ENCODE data around the gene ZNF662.

Gene ZNF662

GRCh38 chr3:42942693-42943092 is 36.8 kb downstream of the ZNF662 start:
- Histone ChIP-seq H3K27ac (ENCODE audit: poor library complexity, severe bottlenecking) (no peak overlapping the region), H3K9me3 (ENCODE audit: severe bottlenecking) (no peaks in the 10 kb centered on the region), H3K4me1 (ENCODE audit: insufficient read depth, poor library complexity, severe bottlenecking) (no peaks in the 10 kb centered on the region), H3K4me3 (ENCODE audit: severe bottlenecking) (no peak overlapping the region), H3K27me3 (ENCODE audit: insufficient read depth, poor library complexity, severe bottlenecking) (no peaks in the 10 kb centered on the region), H3K36me3 (ENCODE audit: low read depth) (peaks cover 70% of the 10 kb centered on the region)
- DNase-seq (ENCODE audit: low spot score) (no peak), ATAC-seq (ENCODE audit: low read depth) (no peak)
- TF ChIP-seq, protein P1, sequence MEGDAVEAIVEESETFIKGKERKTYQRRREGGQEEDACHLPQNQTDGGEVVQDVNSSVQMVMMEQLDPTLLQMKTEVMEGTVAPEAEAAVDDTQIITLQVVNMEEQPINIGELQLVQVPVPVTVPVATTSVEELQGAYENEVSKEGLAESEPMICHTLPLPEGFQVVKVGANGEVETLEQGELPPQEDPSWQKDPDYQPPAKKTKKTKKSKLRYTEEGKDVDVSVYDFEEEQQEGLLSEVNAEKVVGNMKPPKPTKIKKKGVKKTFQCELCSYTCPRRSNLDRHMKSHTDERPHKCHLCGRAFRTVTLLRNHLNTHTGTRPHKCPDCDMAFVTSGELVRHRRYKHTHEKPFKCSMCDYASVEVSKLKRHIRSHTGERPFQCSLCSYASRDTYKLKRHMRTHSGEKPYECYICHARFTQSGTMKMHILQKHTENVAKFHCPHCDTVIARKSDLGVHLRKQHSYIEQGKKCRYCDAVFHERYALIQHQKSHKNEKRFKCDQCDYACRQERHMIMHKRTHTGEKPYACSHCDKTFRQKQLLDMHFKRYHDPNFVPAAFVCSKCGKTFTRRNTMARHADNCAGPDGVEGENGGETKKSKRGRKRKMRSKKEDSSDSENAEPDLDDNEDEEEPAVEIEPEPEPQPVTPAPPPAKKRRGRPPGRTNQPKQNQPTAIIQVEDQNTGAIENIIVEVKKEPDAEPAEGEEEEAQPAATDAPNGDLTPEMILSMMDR (IDR thresholded peaks at IDR 0.05; ENCODE audit: poor library complexity, severe bottlenecking) = no peak

- Histone ChIP-seq H3K27me3 (ENCODE audit: insufficient read depth, poor library complexity, severe bottlenecking) (no peaks in the 10 kb centered on the region), H3K27ac (ENCODE audit: poor library complexity, severe bottlenecking) (no peak overlapping the region), H3K4me1 (ENCODE audit: insufficient read depth, poor library complexity, severe bottlenecking) (no peaks in the 10 kb centered on the region), H3K9me3 (ENCODE audit: severe bottlenecking) (no peaks in the 10 kb centered on the region), H3K4me3 (ENCODE audit: severe bottlenecking) (no peak overlapping the region), H3K36me3 (ENCODE audit: low read depth) (peaks cover 47% of the 10 kb centered on the region)
- TF ChIP-seq, protein P1 (IDR thresholded peaks at IDR 0.05; ENCODE audit: poor library complexity, severe bottlenecking) = no peak
- ATAC-seq (ENCODE audit: low read depth) (no peak), DNase-seq (ENCODE audit: low spot score) (no peak)
These were observed 40.1 kb downstream of the ZNF662 start for GRCh38 chr3:42946050-42946449.

- H3K27ac ChIP-seq (ENCODE audit: poor library complexity, severe bottlenecking) = no peak overlapping the region
- no peaks in the 10 kb centered on the region for H3K4me1 ChIP-seq (ENCODE audit: insufficient read depth, poor library complexity, severe bottlenecking)
- H3K27me3 ChIP-seq (ENCODE audit: insufficient read depth, poor library complexity, severe bottlenecking) = no peaks in the 10 kb centered on the region
- ATAC-seq (ENCODE audit: low read depth) (no peak), DNase-seq (ENCODE audit: low spot score) (no peak)
- no peaks in the 10 kb centered on the region for H3K9me3 ChIP-seq (ENCODE audit: severe bottlenecking)
- peaks cover 8% of the 10 kb centered on the region; the same call in 1 of the 2 replicates for H3K36me3 ChIP-seq (ENCODE audit: low read depth)
- H3K4me3 ChIP-seq (ENCODE audit: severe bottlenecking) = no peak overlapping the region
- TF ChIP-seq, protein P1 (IDR thresholded peaks at IDR 0.05; ENCODE audit: poor library complexity, severe bottlenecking) = peak; percentile 34
These were observed 51.6 kb downstream of the ZNF662 start for GRCh38 chr3:42957573-42957972.

- no peaks in the 10 kb centered on the region for H3K27me3 ChIP-seq (ENCODE audit: insufficient read depth, poor library complexity, severe bottlenecking)
- H3K27ac ChIP-seq (ENCODE audit: poor library complexity, severe bottlenecking) = no peak overlapping the region
- H3K4me1 ChIP-seq (ENCODE audit: insufficient read depth, poor library complexity, severe bottlenecking) = no peaks in the 10 kb centered on the region
- DNase-seq (ENCODE audit: low spot score) = no peak
- peaks cover 5% of the 10 kb centered on the region; the same call in 1 of the 2 replicates for H3K36me3 ChIP-seq (ENCODE audit: low read depth)
- no peak overlapping the region for H3K4me3 ChIP-seq (ENCODE audit: severe bottlenecking)
- TF ChIP-seq, protein P1 (IDR thresholded peaks at IDR 0.05; ENCODE audit: poor library complexity, severe bottlenecking) = no peak
- H3K9me3 ChIP-seq (ENCODE audit: severe bottlenecking) = no peaks in the 10 kb centered on the region
- ATAC-seq (ENCODE audit: low read depth) = no peak
These were observed 54.3 kb downstream of the ZNF662 start for GRCh38 chr3:42960282-42960681.

DNA sequence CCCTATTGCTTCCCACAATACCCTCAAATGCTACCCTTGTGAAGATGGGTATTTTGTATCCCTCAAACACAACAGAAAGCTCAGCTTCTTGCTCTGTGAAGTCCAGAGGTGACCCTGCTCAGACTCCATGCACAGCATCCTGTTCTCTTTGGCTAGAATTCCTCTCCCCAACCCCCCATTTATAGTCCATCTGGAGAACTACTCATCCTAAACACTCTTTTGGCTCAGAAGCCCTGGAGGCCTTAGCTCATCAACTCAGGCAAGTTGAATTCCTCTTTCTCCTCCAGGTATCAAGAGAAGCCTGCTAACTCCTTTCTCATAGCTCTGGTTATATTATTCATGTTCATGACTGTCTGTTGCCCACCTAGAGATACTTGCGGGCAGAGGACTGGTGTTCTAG is 54.8 kb downstream of the ZNF662 start:
- H3K27ac ChIP-seq (ENCODE audit: poor library complexity, severe bottlenecking) = no peak overlapping the region
- DNase-seq (ENCODE audit: low spot score) (no peak), ATAC-seq (ENCODE audit: low read depth) (no peak)
- no peaks in the 10 kb centered on the region for H3K27me3 ChIP-seq (ENCODE audit: insufficient read depth, poor library complexity, severe bottlenecking)
- no peaks in the 10 kb centered on the region for H3K9me3 ChIP-seq (ENCODE audit: severe bottlenecking)
- H3K4me1 ChIP-seq (ENCODE audit: insufficient read depth, poor library complexity, severe bottlenecking) = no peaks in the 10 kb centered on the region
- peaks cover 5% of the 10 kb centered on the region for H3K36me3 ChIP-seq (ENCODE audit: low read depth)
- H3K4me3 ChIP-seq (ENCODE audit: severe bottlenecking) = no peak overlapping the region
- TF ChIP-seq, protein P1 (IDR thresholded peaks at IDR 0.05; ENCODE audit: poor library complexity, severe bottlenecking) = no peak
